ENCODE results near the gene EPS15. TPM values are rescaled to one million over a fixed set of nuclear protein-coding genes. Genes with fewer than 3 reads are reported as not detected.

Gene EPS15
- total and polyA plus RNA-seq, 9 of the 15 experiments (the other 6 are each of a cell fraction or from before 2014, with no cell fraction given) = 23.1 to 69.0 (median 41.7) TPM

DNA sequence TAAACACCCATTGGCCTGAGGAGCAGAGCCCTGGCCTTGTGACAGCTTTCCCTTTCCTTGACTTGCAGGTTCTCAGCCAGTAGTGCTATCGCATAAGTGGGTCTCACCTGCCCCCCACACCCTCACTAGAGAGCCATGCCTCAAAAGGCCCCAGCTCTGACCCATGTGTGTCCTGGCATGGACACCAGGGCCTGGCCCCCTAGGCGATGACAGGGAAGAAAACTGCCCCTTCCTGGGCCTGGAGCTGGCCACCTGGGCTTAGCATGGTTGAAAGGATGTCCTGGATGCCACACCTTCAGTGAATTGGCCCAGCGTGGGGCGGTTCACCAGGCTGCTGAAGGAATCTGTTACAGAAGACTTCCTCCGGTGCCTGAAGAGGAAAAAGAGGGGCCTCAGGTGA is 207.2 kb downstream of the EPS15 start (continued):
- TF ChIP-seq, protein P1, sequence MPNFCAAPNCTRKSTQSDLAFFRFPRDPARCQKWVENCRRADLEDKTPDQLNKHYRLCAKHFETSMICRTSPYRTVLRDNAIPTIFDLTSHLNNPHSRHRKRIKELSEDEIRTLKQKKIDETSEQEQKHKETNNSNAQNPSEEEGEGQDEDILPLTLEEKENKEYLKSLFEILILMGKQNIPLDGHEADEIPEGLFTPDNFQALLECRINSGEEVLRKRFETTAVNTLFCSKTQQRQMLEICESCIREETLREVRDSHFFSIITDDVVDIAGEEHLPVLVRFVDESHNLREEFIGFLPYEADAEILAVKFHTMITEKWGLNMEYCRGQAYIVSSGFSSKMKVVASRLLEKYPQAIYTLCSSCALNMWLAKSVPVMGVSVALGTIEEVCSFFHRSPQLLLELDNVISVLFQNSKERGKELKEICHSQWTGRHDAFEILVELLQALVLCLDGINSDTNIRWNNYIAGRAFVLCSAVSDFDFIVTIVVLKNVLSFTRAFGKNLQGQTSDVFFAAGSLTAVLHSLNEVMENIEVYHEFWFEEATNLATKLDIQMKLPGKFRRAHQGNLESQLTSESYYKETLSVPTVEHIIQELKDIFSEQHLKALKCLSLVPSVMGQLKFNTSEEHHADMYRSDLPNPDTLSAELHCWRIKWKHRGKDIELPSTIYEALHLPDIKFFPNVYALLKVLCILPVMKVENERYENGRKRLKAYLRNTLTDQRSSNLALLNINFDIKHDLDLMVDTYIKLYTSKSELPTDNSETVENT (CRISPR knock-in tag; IDR thresholded peaks at IDR 0.05) = no peak
- no peak for TF ChIP-seq SMC3 (conservative IDR thresholded peaks at IDR 0.05; ENCODE audit: insufficient read depth, low read depth, low read length)
- TF ChIP-seq NFXL1 (CRISPR knock-in tag; IDR thresholded peaks at IDR 0.05) = no peak
- TF ChIP-seq CC2D1A (IDR thresholded peaks at IDR 0.05) = no peak
- no peak for TF ChIP-seq HDAC2 (IDR thresholded peaks at IDR 0.05)
- TF ChIP-seq IRF1 (CRISPR knock-in tag; IDR thresholded peaks at IDR 0.05; ENCODE audit: borderline replicate concordance) = no peak
- no peak for TF ChIP-seq PPARD (CRISPR knock-in tag; IDR thresholded peaks at IDR 0.05)

All from K562 (cell line).